Suprapubic skin (tissue), 4 donors: ENCODE measurements around the gene MOSMO.

Experiments
- CTCF ChIP-seq, 2 donors: fragments of 200-600 bp in 1 of 2; fragments of 450-650 bp in 1 of 2; sonication (generic) in 1 of 2; IDR thresholded peaks; one replicate each; pipeline ENCODE4 v1.5.1; 2016 to 2019; ENCODE audit warnings: antibody characterized with exemption in 2 of 2, mild to moderate bottlenecking in 1 of 2, moderate library complexity in 1 of 2
- EP300 ChIP-seq: sonication (generic); formaldehyde crosslinking; IDR thresholded peaks from one replicate; pipeline ENCODE4 v1.6.1; 2017; ENCODE audit warnings: antibody characterized with exemption
- POLR2A ChIP-seq, 2 donors: fragments of 450-650 bp; IDR thresholded peaks; one replicate each; pipeline ENCODE4 v1.6.1; 2017; ENCODE audit warnings: antibody characterized with exemption in 2 of 2, mild to moderate bottlenecking in 2 of 2, moderate library complexity in 2 of 2
- POLR2AphosphoS5 ChIP-seq, 3 donors: sonication (generic); formaldehyde crosslinking; IDR thresholded peaks; one replicate each; pipeline ENCODE4 v1.6.1; 2017; ENCODE audit warnings: antibody characterized with exemption in 3 of 3

DNA sequence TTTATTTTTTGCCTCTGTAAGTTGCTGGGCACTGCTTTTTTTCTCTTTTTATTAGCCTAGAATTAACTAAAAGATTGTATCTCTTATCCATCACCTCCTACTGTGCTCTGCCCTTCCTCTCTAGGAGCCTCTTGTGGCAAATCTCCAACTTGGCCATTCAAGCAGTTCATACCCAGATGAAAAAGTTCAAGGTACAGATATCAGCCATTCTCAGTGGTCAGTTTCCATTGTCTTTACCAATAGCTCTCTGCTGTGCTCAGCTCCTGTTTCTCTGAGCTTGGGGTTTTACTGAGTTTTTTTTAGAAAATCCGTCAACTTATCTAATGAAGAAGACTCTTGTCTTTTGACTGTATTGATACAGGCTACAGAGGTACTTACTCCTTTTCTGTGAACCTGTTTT is 15.6 kb downstream of the MOSMO start:
- no peak for TF ChIP-seq CTCF (IDR thresholded peaks at IDR 0.05)
- TF ChIP-seq POLR2A (IDR thresholded peaks at IDR 0.05), result no peak
- TF ChIP-seq POLR2AphosphoS5 (IDR thresholded peaks at IDR 0.05), result no peak
- TF ChIP-seq EP300, result no peak
